HT1080 (cell line): ENCODE data around the gene COLEC12. TPM values are rescaled to one million over a fixed set of nuclear protein-coding genes. Genes with fewer than 3 reads are reported as not detected.
A peak's percentile ranks its signal among the peaks of the same experiment; 100 is the strongest.
"Not testable (repeated sequence)": the region's sequence is repeated elsewhere in the genome, so short reads cannot be mapped to it uniquely, and the experiment has no call there.

Experiments used
- DNase-seq: peaks from one replicate; pipeline ENCODE4 v3.0.0-alpha.2; 2015; ENCODE audit warnings: low read depth
- total RNA-seq: library from RNA; depleted of rRNA; stranded (reverse); fragments of >200 nt; shearing (Covaris generic); gene quantifications from 2 replicates; pipeline ENCODE4 v1.2.3, GENCODE V29; 2014

Gene COLEC12
- total RNA-seq, 1 experiment from 2014 or later: not detected

- DNase-seq: no peak
Observed at GRCh38 chr18:331221-331821, 169.2 kb downstream of the COLEC12 start.

GRCh38 chr18:328928-329327 is 171.6 kb downstream of the COLEC12 start:
- no peak for DNase-seq

- no peak for DNase-seq
Observed at GRCh38 chr18:326846-327245, 173.7 kb downstream of the COLEC12 start.

- peak; percentile 35 for DNase-seq
Observed at GRCh38 chr18:323253-323622, 177.3 kb downstream of the COLEC12 start.

- no peak for DNase-seq
Observed at GRCh38 chr18:321865-322467, 178.5 kb downstream of the COLEC12 start.

- DNase-seq: no peak
Observed at GRCh38 chr18:320155-320554, 180.3 kb downstream of the COLEC12 start.

- no peak for DNase-seq
Observed at GRCh38 chr18:319720-320119, 180.8 kb downstream of the COLEC12 start.

GRCh38 chr18:318791-319291 is 181.7 kb downstream of the COLEC12 start:
- peak; percentile 15 for DNase-seq

GRCh38 chr18:317618-318017 is 182.9 kb downstream of the COLEC12 start:
- no peak for DNase-seq

- DNase-seq: no peak
Observed at GRCh38 chr18:316393-316792, 184.1 kb downstream of the COLEC12 start.

- DNase-seq: no peak
Observed at GRCh38 chr18:313931-314330, 186.6 kb downstream of the COLEC12 start.

- DNase-seq: no peak
Observed at GRCh38 chr18:312415-312814, 188.1 kb downstream of the COLEC12 start.

GRCh38 chr18:310042-310441 is 190.5 kb downstream of the COLEC12 start:
- no peak for DNase-seq

- DNase-seq: not testable (repeated sequence)
Observed at GRCh38 chr18:308086-308485, 192.4 kb downstream of the COLEC12 start.

- no peak for DNase-seq
Observed at GRCh38 chr18:306608-307255, 193.8 kb downstream of the COLEC12 start.

- DNase-seq: no peak
Observed at GRCh38 chr18:305003-305501, 195.4 kb downstream of the COLEC12 start.

- DNase-seq: no peak
Observed at GRCh38 chr18:303607-304006, 196.9 kb downstream of the COLEC12 start.

- DNase-seq: no peak
Observed at GRCh38 chr18:303011-303410, 197.5 kb downstream of the COLEC12 start.

- DNase-seq: no peak
Observed at GRCh38 chr18:302097-302496, 198.4 kb downstream of the COLEC12 start.

- DNase-seq: no peak
Observed at GRCh38 chr18:297936-298335, 202.6 kb downstream of the COLEC12 start.

- no peak for DNase-seq
Observed at GRCh38 chr18:295756-296490, 204.6 kb downstream of the COLEC12 start.

- no peak for DNase-seq
Observed at GRCh38 chr18:294566-294965, 205.9 kb downstream of the COLEC12 start.
